ENCODE data around the gene TTC7B. TPM values are rescaled to one million over a fixed set of nuclear protein-coding genes. Genes with fewer than 3 reads are reported as not detected.

The TTC7B gene
- total and polyA plus RNA-seq, 2 of the 13 experiments (the other 11 are each of a cell fraction or from before 2014, with no cell fraction given), result 1.3 to 3.2 TPM

DNA sequence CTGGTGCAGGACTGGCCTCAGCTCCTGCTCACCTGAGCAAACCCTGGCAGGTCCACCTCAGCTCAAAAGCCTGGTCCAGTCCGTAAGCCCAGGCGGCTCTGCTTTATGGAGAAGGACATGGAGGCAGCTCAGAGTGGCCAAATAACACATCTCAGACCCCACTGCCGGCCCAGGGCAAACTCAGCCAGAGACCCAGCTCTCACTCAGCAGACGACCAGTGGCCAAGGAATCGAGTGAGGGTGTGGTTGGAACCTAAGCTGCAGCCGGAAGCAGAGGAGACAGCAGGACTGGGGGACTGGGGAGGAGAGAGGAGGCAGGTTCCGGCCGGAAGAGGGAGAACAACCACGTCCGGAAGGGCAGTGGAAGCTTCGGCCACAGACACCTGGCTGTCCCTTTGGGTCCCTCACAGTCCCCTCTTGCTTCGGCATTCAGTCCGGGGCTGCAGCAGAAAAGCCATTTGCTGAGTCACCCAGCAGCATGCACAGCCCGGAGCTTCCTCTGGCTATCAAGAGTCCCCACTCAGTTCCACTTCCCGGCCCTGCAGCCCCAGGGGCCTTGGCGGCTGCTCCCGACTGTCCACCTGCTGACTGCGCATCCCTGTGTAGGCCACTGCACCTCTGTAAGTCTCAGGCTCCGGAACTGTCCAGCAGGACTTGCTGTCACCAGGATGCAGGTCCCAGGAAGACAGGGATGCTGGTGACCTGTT is 315.4 kb downstream of the TTC7B start (continued):
- TF ChIP-seq, protein P1, sequence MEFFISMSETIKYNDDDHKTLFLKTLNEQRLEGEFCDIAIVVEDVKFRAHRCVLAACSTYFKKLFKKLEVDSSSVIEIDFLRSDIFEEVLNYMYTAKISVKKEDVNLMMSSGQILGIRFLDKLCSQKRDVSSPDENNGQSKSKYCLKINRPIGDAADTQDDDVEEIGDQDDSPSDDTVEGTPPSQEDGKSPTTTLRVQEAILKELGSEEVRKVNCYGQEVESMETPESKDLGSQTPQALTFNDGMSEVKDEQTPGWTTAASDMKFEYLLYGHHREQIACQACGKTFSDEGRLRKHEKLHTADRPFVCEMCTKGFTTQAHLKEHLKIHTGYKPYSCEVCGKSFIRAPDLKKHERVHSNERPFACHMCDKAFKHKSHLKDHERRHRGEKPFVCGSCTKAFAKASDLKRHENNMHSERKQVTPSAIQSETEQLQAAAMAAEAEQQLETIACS (CRISPR knock-in tag; IDR thresholded peaks at IDR 0.05), result no peak
- no peak for TF ChIP-seq ZBTB8A (CRISPR knock-in tag; IDR thresholded peaks at IDR 0.05; ENCODE audit: borderline replicate concordance, low read depth)
- no peak for TF ChIP-seq MED1 (CRISPR knock-in tag; IDR thresholded peaks at IDR 0.05)
- TF ChIP-seq, protein P2, sequence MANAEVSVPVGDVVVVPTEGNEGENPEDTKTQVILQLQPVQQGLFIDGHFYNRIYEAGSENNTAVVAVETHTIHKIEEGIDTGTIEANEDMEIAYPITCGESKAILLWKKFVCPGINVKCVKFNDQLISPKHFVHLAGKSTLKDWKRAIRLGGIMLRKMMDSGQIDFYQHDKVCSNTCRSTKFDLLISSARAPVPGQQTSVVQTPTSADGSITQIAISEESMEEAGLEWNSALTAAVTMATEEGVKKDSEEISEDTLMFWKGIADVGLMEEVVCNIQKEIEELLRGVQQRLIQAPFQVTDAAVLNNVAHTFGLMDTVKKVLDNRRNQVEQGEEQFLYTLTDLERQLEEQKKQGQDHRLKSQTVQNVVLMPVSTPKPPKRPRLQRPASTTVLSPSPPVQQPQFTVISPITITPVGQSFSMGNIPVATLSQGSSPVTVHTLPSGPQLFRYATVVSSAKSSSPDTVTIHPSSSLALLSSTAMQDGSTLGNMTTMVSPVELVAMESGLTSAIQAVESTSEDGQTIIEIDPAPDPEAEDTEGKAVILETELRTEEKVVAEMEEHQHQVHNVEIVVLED (CRISPR knock-in tag; IDR thresholded peaks at IDR 0.05; ENCODE audit: borderline replicate concordance), result no peak
- TF ChIP-seq ZBTB7B (CRISPR knock-in tag; IDR thresholded peaks at IDR 0.05), result 0 out of 2 replicates have a peak, but pooled peaks have one; percentile 26
- TF ChIP-seq SNAPC2 (CRISPR knock-in tag; IDR thresholded peaks at IDR 0.05), result no peak
- TF ChIP-seq, protein P3, sequence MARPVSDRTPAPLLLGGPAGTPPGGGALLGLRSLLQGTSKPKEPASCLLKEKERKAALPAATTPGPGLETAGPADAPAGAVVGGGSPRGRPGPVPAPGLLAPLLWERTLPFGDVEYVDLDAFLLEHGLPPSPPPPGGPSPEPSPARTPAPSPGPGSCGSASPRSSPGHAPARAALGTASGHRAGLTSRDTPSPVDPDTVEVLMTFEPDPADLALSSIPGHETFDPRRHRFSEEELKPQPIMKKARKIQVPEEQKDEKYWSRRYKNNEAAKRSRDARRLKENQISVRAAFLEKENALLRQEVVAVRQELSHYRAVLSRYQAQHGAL (CRISPR knock-in tag; IDR thresholded peaks at IDR 0.05; ENCODE audit: not compliant biosample characterization), result no peak
- TF ChIP-seq CCDC6 (CRISPR knock-in tag; IDR thresholded peaks at IDR 0.05), result no peak
- TF ChIP-seq MATR3 (CRISPR knock-in tag; IDR thresholded peaks at IDR 0.05), result no peak
- no peak for TF ChIP-seq DR1 (CRISPR knock-in tag; IDR thresholded peaks at IDR 0.05)
- no peak for TF ChIP-seq EEA1 (CRISPR knock-in tag; IDR thresholded peaks at IDR 0.05; ENCODE audit: borderline replicate concordance)
- no peak for TF ChIP-seq MTA3 (CRISPR knock-in tag; IDR thresholded peaks at IDR 0.05)
- TF ChIP-seq, protein P4, sequence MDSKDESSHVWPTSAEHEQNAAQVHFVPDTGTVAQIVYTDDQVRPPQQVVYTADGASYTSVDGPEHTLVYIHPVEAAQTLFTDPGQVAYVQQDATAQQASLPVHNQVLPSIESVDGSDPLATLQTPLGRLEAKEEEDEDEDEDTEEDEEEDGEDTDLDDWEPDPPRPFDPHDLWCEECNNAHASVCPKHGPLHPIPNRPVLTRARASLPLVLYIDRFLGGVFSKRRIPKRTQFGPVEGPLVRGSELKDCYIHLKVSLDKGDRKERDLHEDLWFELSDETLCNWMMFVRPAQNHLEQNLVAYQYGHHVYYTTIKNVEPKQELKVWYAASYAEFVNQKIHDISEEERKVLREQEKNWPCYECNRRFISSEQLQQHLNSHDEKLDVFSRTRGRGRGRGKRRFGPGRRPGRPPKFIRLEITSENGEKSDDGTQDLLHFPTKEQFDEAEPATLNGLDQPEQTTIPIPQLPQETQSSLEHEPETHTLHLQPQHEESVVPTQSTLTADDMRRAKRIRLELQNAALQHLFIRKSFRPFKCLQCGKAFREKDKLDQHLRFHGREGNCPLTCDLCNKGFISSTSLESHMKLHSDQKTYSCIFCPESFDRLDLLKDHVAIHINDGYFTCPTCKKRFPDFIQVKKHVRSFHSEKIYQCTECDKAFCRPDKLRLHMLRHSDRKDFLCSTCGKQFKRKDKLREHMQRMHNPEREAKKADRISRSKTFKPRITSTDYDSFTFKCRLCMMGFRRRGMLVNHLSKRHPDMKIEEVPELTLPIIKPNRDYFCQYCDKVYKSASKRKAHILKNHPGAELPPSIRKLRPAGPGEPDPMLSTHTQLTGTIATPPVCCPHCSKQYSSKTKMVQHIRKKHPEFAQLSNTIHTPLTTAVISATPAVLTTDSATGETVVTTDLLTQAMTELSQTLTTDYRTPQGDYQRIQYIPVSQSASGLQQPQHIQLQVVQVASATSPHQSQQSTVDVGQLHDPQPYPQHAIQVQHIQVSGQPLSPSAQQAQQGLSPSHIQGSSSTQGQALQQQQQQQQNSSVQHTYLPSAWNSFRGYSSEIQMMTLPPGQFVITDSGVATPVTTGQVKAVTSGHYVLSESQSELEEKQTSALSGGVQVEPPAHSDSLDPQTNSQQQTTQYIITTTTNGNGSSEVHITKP (CRISPR knock-in tag; IDR thresholded peaks at IDR 0.05; ENCODE audit: low read depth), result no peak
- no peak for TF ChIP-seq HOXA7 (CRISPR knock-in tag; IDR thresholded peaks at IDR 0.05)
- TF ChIP-seq ZFP36 (IDR thresholded peaks at IDR 0.05; ENCODE audit: borderline replicate concordance, low read depth, low read length, partially characterized antibody), result no peak
- TF ChIP-seq ATF6 (CRISPR knock-in tag; conservative IDR thresholded peaks at IDR 0.05), result no peak
- TF ChIP-seq GPN1 (CRISPR knock-in tag; IDR thresholded peaks at IDR 0.05; ENCODE audit: borderline replicate concordance), result no peak
- no peak for TF ChIP-seq ZSCAN20 (CRISPR knock-in tag; IDR thresholded peaks at IDR 0.05; ENCODE audit: borderline replicate concordance)
- no peak for TF ChIP-seq ISX (CRISPR knock-in tag; conservative IDR thresholded peaks at IDR 0.05)
- TF ChIP-seq FOXP1 (IDR thresholded peaks at IDR 0.05), result no peak
- no peak for TF ChIP-seq FOXP1 (CRISPR knock-in tag; IDR thresholded peaks at IDR 0.05)
